GOT3 (cell line): Measurements from ENCODE around the gene CRACR2B.

ENCODE experiments used
- DNase-seq: peaks from one replicate; lab custom pipeline; 2025; ENCODE audit warnings: mixed read lengths; lab: John Stamatoyannopoulos, UW

Gene CRACR2B

DNA sequence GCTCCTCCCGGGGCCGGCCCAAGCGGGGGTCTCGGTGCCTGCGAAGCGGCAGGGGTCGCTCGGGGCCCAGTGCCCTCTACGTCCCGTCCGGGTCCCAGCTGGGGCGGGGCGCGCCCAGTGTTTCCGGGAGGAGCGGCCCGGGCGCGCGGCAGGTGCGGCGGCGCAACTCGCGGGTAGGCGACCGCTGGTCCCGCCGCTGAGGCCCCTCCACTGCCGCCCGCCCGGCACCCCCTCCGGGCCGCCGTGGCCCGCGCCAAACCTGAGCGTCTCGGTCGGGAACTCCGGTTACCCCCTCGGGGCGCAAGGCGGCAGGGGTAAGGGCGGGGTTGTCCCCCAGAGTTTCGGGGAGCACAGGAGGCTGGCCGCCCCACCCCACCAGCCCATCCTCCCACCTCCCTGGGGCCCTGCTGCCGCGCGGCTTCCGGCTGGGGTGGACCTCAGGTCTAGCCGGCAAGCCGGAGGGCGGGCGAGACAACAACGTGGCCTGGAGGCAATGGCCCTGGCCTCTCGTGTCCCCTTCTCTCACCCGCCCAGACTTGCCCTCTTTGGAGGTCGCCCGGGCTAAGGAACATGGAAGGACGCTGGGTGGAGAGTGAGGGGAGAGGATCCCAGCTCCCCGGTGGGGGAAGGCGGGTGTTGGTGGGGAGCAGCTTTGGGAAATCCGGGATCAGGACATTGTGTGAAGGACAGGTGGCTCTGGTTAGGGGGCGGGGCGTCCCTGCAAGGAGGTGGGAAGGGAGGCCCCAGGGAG is 398 bp upstream of the CRACR2B start:
- DNase-seq: no peak

DNA sequence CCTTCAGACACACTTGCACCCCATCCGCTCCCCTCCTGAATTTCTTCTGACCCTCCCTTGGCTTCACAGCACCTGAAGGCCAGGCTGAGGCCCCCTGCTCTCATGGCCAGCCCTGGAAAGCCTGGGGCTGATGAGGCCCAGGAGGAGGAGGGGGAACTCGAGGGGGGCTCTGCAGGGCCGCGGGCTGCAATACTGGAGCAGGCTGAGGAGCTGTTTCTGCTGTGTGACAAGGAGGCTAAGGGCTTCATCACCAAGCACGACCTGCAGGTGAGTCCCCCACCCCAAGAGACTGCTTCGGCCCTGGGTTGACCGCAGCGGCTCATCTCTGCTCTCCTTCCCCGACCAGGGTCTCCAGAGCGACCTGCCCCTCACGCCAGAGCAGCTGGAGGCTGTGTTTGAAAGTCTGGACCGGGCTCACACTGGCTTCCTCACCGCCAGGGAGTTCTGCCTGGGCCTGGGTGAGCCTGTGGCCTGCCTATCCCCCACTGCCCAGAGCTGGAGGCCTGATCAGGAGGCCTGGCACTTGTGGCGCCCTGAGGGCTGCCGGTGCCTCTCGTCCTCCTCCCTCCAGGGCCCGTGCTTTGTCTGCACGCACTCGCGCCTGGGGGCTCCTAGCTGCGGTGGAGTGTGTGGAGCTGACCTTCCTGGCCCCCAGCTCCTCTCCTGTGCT is 922 bp downstream of the CRACR2B start:
- no peak for DNase-seq

DNA sequence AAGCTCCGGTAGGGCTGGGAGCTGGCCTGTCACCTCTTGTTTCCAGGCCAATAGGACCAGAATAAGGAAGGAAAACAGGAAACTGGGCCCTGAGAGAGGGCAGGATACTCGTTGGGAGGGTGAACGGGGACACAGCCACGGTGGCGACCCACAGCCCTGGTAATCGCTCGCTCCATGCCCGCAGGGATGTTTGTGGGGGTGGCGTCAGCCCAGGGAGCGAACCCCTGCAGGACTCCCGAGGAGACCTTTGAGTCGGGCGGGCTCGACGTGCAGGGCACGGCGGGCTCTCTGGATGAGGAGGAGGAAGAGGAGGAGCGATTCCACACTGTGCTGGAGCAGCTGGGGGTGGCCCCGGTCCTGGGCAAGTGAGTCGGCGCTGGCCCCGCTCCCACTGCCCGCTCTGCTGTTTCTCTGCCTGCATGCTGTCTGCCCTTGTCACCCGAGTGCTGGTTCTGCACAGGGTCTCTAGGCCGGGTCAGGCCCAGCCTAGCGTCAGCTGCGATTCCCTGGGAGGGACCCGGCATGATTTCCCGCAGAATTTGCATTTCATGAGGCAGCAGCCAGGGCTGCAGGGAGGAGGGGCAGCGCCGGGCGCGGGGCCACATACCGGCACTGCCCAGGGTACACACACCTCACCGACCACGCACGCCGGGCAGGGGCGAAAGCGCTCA is 1.6 kb downstream of the CRACR2B start:
- DNase-seq: no peak

DNA sequence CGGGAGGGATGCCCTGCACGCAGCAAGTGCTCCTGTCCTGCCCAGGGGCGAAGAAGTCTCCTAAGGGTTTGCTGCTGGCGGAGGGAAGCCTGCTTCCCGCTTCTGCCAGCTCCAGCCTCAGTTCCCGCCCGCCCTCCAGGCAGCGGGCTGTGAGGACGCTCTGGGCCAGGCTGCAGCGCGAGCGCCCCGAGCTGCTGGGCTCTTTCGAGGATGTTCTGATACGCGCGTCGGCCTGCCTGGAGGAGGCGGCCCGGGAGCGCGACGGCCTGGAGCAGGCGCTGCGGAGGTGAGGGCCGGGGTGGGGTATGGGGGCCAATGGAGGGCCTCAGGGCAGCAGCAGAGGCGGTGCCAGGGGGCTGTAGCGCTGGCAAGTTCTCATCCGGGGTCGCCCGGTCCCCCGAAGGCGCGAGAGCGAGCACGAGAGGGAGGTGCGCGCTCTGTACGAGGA is 2.2 kb downstream of the CRACR2B start:
- no peak for DNase-seq

DNA sequence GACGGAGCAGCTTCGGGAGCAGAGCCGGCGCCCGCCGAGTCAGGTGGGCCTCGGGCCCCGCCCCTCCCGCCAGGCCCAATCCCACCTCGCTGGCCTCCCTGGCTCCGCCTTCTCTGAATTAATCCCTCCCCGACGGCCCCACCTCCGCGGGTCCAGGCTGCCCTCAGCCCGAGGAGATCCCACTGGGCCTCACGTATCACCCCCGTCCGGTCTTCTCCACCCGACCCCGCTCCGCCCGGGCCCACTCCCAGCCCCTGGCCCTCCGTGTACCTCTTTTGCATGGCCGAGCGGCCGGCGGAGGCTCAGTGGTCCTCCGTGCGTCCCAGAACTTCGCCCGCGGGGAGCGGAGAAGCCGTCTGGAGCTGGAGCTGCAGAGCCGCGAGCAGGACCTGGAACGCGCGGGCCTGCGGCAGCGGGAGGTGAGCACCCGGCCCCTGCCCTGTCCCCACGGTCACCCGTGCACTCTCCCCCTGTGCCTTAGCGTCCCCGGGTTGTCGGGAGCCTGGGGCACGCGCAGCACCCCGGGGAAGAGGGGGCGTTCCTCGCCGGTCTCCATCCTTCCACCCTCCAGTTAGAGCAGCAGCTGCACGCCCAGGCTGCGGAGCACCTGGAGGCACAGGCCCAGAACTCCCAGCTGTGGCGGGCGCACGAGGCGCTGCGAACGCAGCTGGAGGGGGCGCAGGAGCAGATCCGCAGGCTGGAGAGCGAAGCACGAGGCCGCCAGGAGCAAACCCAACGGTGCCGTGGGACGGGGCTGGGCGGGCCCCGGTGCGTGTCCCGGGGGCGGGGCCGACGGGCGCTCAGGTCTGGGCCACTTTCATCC is 2.8 kb downstream of the CRACR2B start:
- DNase-seq: no peak

DNA sequence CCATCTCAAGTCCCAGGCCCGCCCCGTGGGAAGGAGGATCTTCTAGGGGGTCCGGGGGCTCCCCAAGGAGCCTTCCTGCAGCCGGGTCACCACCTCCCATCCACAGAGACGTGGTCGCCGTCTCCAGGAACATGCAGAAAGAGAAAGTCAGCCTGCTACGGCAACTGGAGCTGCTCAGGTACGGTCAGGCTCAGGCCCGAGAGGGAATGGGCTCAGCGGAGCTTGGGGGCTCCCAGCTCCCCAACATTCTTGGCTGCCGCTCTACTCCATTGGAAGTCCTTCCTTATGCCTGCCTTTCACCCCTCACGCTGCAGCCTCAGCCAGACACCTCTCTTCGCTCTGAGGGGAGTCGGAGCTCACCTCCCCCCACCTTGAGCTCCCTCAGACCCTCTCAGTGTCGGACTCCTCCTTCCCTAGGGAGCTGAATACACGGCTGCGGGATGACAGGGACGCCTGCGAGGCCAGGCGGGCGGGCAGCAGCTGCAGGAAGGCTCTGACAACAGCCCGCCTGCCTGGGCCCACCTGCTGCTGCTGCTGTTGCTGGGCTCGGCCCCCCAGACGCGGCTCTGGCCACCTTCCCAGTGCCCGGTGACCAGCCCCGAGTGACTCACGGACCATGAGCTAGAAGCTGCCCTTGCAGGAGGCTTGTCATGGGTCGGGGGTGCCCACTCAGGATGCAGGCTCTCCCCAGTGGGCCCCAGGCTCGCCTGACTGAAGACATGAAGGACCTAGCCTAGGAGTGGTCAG is 3.6 kb downstream of the CRACR2B start:
- DNase-seq: no peak

DNA sequence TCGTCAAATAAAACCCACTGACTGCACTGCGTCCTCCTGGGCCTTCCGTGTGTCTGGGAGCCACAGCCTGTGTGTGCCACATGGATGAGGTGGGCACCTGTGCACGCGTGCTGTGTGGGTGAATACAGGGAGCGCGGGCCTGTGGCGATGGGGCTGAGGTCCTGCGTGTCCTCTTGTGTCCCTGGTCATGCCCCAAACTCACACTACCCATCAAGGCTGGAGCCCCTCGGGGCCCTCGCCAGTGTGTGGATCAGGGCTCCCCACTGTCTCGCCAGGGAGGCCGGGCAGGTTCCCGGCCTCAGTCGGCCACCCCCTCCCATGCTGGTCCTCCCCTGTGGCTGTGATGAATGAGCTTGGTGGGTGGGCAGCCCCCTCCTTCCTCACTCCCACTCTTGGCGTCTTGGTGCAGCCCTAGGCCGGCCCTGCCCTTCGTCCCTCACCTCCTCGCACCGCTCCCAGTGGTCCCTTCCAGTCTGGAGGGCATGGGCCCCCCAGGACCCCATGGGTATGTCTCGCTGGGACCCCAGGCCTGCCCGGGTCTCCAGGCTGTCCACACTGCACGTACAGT is 4.3 kb downstream of the CRACR2B start:
- DNase-seq: no peak

DNA sequence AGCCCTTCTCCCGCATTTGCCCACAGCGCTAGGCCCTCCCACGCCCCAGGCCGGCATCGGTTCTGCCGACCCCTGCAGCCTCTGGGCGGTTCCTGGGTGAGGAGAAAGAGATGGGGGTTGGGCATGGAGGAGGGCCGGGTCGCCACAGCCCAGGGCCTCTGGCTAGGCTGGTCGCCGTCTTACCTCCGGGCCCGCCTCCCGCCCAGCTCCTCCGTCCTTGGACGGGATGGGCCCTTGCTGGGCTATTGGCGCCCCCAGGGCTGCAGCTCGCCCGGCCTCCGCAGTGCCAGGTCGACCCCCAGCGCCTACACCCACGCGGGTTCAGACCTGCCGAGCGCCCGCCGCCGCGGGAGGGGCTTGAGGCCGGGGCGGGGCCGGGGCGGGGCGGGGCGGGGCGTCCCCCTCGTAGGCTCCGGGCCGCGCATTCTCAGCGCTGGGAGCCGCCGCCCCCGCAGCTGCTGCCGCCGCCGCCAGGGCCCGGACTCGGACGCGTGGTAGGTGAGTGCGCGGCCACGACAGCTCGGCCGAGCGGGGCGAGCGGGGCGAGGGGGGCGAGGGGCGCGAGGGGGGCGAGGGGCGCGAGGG is 4.9 kb downstream of the CRACR2B start, which contains the start of gene CD151:
Gene CD151, plus strand, starts transcription at position 424 of the 585 bp plus-strand sequence. CDS start 3,118 bp downstream, outside the sequence.
- DNase-seq: no peak

DNA sequence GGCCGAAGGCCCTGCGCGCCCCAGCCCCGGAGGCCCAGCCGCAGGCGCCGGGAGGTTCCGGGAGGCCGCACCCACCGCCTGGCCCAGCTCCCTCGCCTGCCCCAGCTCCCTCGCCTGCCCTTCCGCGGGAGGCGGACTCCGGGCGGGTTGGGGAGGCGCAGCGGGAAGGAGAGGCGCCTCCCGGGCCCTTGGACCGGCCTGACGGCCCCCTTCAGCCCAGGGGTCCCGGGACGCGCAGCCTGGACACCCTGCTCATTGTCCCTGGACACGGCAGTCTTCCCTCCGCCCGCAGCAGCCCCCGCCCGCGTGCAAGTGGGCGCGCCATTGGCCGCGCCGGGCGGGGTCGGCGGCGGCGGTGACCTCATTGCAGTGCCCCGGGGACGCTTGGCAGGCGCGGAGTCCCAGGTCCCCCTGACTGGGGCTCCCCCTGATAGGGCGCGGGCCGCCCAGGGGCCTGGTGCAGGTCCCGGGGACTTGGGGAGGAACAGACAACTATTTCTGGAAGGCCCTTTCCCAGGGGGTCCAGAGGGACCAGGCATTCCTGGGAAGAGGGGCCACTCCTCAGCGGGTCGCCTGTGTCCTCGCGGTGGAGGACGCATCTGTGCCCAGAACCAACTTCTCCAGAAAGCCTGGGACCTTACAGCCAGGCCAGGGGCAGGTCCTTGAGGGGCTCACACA is 5.5 kb downstream of the CRACR2B start:
- no peak for DNase-seq

DNA sequence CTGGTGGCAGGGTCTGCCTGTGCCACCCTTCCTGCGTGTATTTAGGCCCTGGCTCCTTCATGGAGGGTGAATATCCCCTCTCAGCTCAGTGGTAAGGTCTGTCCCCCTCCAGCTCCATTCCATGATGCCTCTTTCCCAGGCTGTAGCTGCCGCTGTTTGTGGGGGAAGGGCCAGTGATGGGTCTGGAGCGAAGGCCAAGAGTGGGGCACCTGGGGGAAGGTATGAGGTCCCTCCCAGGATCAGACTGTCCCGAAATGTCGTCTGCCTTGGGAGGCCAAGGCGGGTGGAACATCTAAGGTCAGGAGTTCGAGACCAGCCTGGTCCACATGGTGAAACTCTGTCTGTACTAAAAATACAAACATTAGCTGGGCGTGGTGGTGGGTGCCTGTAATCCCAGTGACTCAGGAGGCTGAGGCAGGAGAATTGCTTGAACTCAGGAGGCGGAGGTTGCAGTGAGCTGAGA is 6.2 kb downstream of the CRACR2B start:
- DNase-seq: no peak

DNA sequence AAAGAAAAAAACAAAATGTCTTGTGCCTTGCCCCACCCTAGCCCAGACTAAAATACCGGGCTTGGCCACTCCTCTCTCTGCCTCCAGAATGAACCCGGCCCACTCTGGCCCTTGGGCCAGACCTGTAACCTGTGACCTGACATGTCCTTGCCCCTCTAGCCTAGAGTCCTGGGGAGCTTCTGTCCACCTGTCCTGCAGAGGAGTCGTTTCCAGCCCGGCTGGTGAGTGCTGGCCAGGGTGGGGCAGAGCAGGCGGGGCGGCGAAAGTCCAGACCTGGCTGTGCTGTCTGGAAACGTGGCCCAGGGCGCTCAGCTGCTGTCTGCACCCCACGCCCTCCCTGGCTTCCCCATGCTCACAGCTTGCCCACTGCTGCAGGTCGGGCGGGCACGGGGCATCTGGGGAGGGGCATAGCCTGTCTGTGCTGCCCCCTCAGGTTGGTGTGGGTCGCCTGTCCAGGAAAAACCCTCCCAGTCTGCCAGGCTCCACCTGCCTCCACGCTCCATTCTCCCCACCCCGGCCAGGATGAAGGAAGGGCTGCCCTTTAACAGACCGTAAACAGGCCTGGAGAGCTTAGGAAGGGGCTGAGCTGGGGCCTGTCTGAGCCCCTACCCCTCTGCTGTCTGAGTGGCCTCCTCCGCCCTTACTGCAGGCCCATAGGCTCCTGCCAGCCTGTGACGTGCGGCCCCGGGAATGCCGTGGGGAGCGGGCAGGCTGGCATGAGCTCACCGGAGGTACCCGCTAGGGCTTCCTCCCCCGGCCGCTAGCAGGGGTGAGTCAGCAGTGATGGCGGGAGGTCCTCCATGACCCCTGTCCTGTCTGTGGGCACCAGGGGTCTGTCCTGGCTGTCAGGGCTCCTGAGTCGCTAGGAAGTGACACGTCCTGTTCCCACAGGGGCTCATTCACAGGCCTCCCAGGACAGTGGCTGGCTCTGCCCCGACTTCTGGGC is 6.9 kb downstream of the CRACR2B start:
- DNase-seq: no peak

DNA sequence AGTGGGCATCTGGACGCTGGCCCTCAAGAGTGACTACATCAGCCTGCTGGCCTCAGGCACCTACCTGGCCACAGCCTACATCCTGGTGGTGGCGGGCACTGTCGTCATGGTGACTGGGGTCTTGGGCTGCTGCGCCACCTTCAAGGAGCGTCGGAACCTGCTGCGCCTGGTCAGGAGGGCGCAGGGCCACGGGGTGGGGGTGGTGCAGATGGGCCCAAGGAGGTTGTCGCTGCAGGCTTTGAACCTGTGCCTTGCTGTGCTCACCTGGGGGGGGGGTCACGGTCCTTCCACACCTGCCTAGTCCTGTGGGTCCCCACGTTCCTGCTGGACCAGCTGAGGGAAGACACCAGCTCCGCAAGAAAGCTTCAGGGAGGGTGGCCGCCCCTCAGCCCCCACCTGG is 8.6 kb downstream of the CRACR2B start:
- no peak for DNase-seq

DNA sequence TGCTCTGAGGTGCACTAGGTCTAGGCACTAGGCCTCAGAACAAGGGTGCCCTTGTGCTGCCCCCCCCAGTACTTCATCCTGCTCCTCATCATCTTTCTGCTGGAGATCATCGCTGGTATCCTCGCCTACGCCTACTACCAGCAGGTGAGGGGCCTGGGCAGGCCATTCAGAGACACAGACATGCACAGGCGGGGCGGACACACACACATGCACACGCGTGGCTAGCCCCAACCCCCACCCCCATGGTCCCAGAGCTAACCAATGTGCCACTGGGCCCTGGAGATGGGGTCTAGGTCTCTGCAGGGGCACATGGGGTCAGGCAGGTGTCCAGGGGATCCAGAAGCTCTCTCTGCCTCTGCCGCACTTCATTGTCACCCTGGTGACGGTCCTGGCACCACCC is 9.0 kb downstream of the CRACR2B start:
- no peak for DNase-seq

DNA sequence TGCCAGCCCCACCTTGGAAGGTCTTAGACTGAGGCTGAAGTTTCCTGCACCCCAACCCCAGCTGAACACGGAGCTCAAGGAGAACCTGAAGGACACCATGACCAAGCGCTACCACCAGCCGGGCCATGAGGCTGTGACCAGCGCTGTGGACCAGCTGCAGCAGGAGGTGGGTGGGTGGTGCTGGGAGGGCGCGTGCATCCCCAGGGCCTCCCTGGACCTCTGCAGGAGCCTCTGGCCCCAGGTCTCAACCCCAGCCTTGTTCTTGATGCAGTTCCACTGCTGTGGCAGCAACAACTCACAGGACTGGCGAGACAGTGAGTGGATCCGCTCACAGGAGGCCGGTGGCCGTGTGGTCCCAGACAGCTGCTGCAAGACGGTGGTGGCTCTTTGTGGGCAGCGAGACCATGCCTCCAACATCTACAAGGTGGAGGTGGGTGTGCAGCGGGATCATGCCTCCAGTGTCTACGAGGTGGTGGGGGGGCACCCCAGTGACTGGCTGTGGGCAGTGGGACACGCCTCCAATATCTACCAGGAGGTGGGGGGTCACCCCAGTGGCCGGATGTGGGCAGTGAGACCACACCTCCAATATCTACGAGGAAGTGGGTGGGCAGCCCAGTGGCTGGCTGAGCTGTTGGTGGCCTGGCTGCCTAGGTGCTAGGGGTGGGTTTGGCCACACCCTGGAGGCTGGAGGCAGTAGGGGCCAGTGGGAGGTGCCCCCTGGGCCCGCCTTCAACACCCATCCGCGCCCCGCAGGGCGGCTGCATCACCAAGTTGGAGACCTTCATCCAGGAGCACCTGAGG is 9.7 kb downstream of the CRACR2B start:
- DNase-seq: no peak

DNA sequence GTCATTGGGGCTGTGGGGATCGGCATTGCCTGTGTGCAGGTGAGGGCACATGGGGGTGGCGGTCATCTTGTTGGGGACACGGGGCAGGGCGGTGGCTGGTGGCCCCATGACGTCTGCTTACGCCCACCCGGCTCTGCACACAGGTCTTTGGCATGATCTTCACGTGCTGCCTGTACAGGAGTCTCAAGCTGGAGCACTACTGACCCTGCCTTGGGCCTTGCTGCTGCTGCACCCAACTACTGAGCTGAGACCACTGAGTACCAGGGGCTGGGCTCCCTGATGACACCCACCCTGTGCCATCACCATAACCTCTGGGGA is 10.2 kb downstream of the CRACR2B start:
- no peak for DNase-seq

DNA sequence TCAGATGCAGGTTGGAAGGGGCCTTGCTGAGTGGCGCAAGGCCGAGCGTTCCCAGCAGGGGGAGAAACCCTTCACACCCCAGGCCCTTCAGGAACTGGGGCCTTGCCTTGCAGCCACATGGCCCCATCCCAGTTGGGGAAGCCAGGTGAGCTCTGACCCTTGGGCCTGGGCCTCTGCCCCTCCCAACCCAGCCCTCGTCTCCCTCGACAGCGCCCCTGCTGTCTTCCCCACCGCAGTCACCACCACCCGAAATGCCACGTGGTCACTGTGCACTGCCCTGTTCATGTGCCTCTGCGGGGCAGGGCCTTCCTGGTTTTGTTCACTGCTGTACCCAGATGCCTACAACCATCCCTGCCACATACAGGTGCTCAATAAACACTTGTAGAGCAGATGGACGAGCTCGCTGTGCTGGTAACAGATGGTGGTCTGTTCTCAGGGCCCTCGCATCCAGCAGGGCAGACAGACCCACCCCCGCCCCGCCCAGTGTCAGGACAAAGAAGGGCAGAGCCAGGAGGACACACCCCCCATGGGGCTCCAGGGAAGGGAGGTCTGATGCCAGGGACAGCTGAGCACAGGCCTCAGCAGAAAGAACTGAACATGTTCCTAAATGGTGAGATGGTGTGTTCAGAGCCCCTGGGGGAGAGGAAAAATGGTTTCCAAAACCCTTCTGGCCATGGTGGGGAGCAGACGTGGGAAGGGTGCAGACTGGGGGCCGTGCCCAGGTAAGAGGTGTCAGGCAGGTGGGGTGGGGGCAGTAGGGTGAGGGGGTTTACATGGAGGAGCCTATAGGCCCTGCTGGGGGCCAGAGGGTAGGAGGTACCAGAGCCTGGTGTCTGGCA is 10.9 kb downstream of the CRACR2B start:
- DNase-seq: no peak

DNA sequence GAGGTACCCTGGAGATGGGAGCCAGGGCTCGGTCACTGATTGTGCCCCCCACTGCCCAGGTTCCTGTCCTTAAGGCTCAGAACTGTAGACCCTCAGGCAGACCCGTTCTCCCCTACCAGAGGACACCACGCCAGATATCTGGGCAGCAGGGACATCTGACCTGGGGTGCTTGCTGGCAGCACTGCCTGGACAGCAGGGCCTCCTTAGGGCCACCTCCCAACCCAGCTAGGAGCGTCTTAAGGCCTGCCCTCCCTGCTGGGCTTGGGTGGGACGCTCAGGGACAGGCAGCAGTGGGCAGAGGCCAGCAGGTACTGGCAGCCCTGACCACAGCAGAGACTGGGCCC is 11.5 kb downstream of the CRACR2B start:
- no peak for DNase-seq
